ENCODE data around the gene TUFT1.

Gene TUFT1, protein sequence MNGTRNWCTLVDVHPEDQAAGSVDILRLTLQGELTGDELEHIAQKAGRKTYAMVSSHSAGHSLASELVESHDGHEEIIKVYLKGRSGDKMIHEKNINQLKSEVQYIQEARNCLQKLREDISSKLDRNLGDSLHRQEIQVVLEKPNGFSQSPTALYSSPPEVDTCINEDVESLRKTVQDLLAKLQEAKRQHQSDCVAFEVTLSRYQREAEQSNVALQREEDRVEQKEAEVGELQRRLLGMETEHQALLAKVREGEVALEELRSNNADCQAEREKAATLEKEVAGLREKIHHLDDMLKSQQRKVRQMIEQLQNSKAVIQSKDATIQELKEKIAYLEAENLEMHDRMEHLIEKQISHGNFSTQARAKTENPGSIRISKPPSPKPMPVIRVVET

DNA sequence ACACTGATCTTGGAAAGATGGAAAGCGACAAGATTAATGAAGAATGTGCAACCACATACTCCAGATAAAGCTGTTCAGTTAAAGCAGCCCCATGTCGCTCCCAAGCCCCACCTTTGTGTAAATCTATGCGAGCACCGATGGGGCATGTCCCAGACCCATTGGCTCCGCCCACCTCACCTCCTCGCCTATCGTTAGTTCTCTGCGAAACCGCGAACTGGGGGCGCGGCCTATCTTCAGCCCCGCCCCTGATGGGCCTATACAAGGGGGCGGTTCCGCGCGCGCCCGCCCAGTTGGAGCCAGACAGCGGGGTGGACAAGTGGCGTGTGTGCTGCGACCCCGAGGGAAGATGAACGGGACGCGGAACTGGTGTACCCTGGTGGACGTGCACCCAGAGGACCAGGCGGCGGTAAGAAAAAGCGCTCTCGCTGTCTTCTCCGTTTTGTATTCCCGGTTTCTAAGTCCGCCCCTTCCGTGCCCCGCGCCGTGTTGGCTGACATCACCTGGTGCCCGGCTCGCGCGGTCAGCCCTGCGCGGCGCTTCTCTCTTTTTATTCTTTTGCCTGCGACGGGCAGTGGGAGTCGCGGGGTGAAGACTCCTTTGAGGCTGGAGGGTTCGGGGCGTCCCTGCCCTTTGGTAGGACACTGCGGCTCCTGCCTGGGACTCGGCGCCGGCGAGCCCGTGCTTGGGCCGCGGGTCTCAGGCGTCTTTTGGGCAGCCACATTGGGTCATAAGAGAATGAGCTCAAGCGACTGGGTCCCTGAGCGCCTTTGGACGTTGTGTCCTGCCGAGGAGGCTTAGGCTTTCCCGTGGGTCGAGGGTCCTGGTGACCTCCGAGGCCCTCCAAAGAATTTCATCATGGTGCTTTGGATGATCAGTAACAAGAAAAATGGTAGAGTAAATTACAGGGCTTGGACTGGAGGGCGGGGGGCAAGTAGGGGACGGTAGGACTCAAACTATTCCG is at the start of gene TUFT1:
TUFT1 (plus strand) TSS at position 289 of the 961 bp plus-strand sequence; CDS start at position 347, 58 bp downstream.
- Histone ChIP-seq H3K4me3 (peak within 1 kb of the TSS; percentile 49 to 89 (median 75)), H3K27ac (peak within 1 kb of the TSS in 20 of 21 experiments; percentile 49 to 88 (median 80))

GRCh38 chr1:151491641-151492040 is 48.5 kb upstream of the TUFT1 start:
- H3K4me3 ChIP-seq: no peak overlapping the region
- no peak overlapping the region for H3K27ac ChIP-seq

DNA sequence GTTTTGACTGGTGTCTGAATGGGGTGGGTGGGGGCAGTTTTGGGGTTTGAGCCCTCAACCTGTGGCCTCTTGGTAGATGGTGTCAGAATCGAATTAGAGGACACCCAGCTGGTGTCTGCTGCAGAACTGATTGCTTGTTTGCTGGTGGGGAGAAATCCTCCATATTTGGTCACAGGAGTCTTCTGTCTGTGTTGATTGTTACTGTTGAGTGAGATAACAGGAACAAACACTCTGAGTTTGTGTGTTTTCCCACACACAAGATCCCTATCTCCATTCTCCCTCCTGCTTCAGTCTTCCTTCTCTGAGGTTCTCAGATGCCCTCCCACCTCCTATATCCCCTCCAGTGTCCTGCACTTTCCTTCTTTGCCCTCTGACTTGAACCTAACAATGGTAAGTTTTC is 48.0 kb upstream of the TUFT1 start:
- Histone ChIP-seq H3K27ac (no peak overlapping the region), H3K4me3 (no peak overlapping the region)

GRCh38 chr1:151493042-151493441 is 47.1 kb upstream of the TUFT1 start:
- H3K4me3 ChIP-seq: no peak overlapping the region

GRCh38 chr1:151494741-151495281 is 45.3 kb upstream of the TUFT1 start:
- H3K4me3 ChIP-seq: no peak overlapping the region
- peak overlapping the region in 1 of 21 experiments; percentile 1 for H3K27ac ChIP-seq

More at GRCh38 chr1:151493042-151493441, 47.1 kb upstream of the TUFT1 start:
- H3K27ac ChIP-seq: no peak overlapping the region

DNA sequence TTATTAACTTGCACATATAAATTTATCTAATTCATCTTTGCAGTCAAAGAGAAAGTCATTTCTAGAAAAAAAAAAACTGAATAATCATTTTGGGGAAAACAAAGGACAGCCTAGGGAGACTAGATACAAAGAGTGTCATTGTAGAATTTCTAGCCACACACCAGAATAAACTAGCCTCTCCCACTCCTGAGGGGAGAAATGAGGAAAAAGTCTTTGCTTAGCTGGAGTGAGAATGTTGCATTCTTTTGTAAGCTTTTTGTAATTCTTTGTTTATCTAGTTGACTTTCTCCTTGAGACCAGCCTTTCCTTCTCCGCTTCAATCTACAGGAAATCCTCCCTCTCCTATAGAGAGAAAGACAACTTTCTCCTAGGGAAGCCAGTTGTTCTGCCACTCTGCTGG is 44.8 kb upstream of the TUFT1 start:
- Histone ChIP-seq H3K27ac (no peak overlapping the region), H3K4me3 (no peak overlapping the region)

DNA sequence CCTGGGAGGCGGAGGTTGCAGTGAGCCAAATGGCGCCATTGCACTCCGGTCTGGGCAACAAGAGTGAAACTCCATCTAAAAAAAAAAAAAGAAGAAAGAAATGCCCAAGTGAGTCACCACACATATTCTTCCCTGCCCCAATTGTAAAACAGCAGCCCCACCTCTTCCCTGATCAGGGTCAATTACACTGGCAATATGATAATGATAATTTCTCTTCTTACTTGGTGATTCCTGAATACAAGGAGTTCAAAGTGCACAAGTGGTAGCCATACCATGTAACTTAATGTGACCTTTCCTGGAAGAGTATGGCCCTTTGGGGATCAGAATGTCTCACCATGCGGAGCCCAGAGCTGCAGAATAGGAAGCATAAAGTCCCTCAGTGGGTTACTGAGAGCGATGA is 40.7 kb upstream of the TUFT1 start:
- H3K27ac ChIP-seq: no peak overlapping the region
- H3K4me3 ChIP-seq: no peak overlapping the region

DNA sequence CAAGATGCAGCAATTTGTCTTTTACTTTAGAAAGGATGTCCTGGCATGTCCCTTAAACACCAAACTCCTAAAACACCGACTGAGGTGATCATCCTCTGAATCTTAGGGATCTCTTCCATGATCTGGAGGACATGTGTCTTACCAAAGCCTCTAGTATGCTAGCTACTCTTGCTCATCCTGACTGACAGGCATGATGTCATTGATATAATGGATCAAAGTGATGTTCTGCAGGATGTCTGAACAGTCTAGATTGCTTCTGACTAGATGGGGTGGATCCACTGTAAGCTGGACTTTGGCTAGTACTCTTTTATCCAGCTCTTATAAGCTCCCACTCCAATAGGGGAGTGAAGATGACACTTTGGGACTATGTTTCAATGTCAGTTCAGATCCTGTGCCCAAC is 40.2 kb upstream of the TUFT1 start:
- Histone ChIP-seq H3K4me3 (no peak overlapping the region), H3K27ac (no peak overlapping the region)

DNA sequence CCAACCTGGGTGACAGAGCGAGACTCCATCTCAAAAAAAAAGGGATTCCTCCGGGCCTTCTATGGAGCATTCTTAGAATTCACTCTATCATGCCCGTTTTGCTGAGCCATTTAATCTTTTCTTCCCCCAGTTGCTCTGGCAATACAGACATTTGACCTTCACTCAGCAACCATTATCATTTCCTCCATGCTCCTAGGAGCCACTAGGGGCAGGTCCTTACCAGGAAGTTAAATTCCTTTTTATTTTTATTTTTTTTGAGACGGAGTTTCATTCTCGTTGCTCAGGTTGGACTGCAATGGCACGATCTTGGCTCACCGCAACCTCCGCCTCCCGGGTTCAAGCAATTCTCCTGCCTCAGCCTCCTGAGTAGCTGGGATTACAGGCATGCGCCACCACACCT is 38.6 kb upstream of the TUFT1 start:
- Histone ChIP-seq H3K4me3 (no peak overlapping the region), H3K27ac (no peak overlapping the region)

DNA sequence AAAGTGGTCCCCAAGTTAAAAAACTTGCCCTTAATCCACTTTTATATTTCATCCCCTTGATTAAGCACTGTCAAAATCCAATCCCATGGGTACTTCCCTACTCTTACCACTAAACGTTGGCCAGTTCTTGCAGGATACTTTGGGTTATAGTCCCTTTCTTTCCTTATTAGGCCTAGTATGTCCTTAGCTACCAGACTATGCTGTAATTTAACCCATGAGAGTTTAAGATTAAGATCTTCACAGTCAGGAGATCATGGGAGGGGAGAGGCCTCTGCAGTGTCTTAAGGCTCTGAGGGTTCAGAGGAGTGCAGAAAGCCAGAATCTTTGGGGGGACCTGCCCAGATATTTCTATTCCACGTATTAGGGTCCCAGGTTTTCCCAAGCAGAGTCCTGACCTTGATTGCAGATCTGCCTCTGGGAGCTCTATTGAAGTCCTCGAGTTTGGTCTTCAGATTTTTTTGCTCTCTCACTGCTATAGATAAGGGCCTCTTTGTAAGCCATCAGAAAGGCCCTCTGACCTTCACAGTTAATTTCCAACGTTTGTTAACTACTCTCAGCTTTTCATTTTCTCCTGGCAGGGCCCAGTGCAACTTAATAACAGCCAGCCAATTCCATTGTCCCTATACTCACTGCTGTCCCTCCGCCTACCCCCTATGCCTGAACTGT is 37.9 kb upstream of the TUFT1 start:
- no peak overlapping the region for H3K27ac ChIP-seq
- no peak overlapping the region for H3K4me3 ChIP-seq

- Histone ChIP-seq H3K4me3 (no peak overlapping the region), H3K27ac (no peak overlapping the region)
Measured at GRCh38 chr1:151502859-151503780, 37.0 kb upstream of the TUFT1 start.

DNA sequence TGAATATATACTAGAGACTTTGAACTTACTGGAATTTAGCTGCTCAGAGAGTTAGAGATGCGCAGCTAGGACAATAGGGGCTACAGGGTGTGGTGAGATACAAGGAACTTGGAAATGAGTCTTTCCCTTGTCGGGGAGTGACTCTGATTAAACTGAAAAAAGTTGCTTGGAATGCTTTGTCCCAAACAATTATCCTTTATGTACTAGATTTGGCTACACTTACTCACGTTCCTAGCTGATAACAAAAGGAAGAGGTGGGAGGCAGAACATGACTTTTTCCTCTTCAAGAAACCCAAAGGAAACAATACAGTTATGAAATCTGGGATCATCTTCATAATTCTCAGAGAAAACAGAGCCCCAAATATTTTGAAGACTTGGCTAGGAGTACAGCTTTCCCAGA is 35.9 kb upstream of the TUFT1 start:
- Histone ChIP-seq H3K27ac (no peak overlapping the region), H3K4me3 (no peak overlapping the region)

DNA sequence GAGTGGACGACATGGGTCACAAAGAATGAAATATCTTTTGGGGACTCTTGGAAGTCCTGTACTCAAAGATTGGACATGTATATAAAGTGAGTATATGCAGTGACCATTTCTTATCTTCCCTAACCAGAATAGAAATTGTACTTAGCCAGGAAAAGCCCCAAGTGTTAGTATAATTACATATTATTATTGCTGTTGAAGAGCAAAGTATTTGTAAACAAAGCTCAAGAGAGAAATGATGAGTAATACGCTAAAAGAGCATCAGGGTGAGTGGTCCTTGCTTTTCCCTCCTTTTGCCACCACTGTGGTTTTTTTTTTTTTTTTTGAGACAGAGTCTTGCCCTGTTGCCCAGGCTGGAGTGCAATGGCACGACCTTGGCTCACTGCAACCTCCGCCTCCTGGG is 35.4 kb upstream of the TUFT1 start:
- Histone ChIP-seq H3K4me3 (no peak overlapping the region), H3K27ac (no peak overlapping the region)

- no peak overlapping the region for H3K4me3 ChIP-seq
- no peak overlapping the region for H3K27ac ChIP-seq
Measured at GRCh38 chr1:151508833-151509232, 31.3 kb upstream of the TUFT1 start.

- Histone ChIP-seq H3K4me3 (no peak overlapping the region), H3K27ac (no peak overlapping the region)
Measured at GRCh38 chr1:151509350-151510019, 30.6 kb upstream of the TUFT1 start.

DNA sequence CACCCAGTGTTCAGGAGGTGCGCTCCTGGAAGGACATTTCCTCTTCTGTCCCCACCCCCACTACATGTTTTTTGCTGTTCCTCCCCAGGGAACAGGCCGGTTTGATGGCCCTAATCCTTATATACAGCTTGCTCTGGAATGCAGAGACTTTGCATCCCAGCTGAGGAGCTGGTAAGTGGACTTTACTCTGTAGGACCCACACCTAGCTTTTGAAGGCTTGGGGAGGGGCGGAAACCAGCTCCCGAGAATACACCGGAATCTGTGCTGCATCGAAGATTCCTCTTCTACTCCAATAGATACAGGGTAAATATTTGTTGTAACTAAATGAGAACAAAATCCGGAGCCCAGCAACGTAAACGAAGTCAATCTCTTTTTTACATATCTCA is 30.1 kb upstream of the TUFT1 start:
- H3K4me3 ChIP-seq: no peak overlapping the region
- H3K27ac ChIP-seq: no peak overlapping the region

DNA sequence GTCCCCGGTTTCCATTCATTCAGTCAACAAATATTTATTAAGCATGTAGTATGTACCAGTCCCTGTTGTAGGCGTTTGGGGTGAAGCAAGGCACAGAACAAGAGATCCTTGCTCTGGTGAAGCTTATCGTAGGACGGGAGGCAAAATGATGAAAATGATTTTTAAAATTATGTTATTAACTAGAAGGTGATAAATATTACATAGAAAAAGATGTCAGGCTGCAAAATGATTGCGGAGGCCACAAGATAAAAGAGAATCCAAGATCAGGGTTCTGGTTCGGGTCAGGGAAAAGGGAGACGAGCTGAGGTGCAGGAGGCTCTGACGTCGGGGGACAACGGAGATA is 29.5 kb upstream of the TUFT1 start:
- H3K27ac ChIP-seq: peak overlapping the region in 2 of 21 experiments; percentile 57 to 68
- peak overlapping the region; percentile 46 to 68 (median 55) for H3K4me3 ChIP-seq

- H3K4me3 ChIP-seq: peak within 1 kb of the TSS; percentile 46 to 68 (median 55)
- peak within 1 kb of the TSS in 10 of 21 experiments; percentile 5 to 75 (median 38) for H3K27ac ChIP-seq
Measured at GRCh38 chr1:151510957-151511635, 29.0 kb upstream of the TUFT1 start, which contains the start of gene CGN. Gene CGN, plus strand, starts transcription at chr1:151511387. Its CDS starts 7,133 bp downstream, at chr1:151518520.

Data from skin epidermis (tissue), 12 donors.